ENCODE data around the gene RANBP10.

GRCh38 chr16:67676939-67677338, 129.4 kb downstream of the RANBP10 start:
- TF ChIP-seq CTCF (IDR thresholded peaks at IDR 0.05) (no peak), POLR2A (IDR thresholded peaks at IDR 0.05) (no peak)

Measured in right lobe of liver (tissue), 4 donors.